A549 (cell line): ENCODE measurements around the gene DCAF6.

Experiments
- KDM1A ChIP-seq: fragments of 200-600 bp; sonication (generic); IDR thresholded peaks from 2 replicates; pipeline ENCODE4 v1.6.1; 2016; ENCODE audit warnings: low read depth, mild to moderate bottlenecking
- SMC3 ChIP-seq: fragments of >200 bp; sonication (Bioruptor Twin); formaldehyde crosslinking; IDR thresholded peaks from 3 replicates; pipeline ENCODE4 v1.6.1; 2018; ENCODE audit warnings: inconsistent platforms
- TF ChIP-seq, protein P1 (sequence below): fragments of >200 bp; sonication (Bioruptor Twin); formaldehyde crosslinking; IDR thresholded peaks from 3 replicates; pipeline ENCODE4 v1.5.1; 2016

DNA sequence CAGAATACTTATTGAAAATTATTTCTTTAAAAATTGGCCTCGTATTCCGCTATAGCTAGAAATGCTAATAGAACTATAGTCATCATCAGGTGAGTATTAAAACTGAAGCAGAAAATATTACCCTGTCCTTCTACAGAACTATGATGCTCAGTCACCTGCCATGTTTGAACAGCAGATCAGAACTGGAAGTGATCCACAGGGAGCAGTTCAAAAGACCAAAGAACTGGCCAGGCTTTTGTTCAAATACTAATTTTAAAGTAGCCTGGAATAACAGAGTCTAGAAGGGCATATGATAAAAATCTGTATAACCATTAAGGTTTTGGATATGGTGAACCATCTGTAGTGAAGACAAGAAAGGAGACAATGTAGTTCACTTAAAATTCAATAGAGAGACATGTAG lies 105.9 kb downstream of the DCAF6 start:
- TF ChIP-seq, protein P1, sequence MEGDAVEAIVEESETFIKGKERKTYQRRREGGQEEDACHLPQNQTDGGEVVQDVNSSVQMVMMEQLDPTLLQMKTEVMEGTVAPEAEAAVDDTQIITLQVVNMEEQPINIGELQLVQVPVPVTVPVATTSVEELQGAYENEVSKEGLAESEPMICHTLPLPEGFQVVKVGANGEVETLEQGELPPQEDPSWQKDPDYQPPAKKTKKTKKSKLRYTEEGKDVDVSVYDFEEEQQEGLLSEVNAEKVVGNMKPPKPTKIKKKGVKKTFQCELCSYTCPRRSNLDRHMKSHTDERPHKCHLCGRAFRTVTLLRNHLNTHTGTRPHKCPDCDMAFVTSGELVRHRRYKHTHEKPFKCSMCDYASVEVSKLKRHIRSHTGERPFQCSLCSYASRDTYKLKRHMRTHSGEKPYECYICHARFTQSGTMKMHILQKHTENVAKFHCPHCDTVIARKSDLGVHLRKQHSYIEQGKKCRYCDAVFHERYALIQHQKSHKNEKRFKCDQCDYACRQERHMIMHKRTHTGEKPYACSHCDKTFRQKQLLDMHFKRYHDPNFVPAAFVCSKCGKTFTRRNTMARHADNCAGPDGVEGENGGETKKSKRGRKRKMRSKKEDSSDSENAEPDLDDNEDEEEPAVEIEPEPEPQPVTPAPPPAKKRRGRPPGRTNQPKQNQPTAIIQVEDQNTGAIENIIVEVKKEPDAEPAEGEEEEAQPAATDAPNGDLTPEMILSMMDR: no peak
- no peak for TF ChIP-seq SMC3
- TF ChIP-seq KDM1A: no peak
